ENCODE measurements around the gene NBPF26.
"Not testable (repeated sequence)": the region's sequence is repeated elsewhere in the genome, so short reads cannot be mapped to it uniquely, and the experiment has no call there.

The NBPF26 gene

DNA sequence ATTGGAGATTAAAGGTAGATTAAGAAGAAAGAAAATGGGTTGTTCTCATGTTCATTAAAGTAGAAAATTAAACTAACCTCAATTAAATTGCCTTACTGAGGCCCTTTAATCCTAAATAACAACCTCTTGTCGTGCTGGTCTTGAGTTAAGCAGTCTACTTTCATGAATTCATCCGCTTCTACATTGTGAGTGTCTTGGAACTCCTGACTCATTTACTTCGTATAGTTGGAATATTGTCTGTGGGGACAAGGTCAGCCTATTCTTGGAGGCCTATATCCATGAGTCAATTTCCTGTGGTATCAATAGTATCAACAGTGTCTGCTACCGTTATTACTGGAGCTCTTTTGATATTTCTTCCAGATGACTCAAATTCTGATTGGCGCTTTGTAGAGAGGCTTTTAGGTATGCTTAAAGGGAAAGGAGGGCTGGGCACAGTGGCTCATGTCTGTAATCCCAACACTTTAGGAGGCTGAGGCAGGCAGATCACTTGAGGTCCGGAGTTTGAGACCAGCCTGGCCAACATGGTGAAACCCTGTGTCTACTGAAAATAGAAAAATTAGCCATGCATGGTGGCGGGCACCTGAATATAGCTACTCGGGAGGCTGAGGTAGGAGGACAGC lies 136.0 kb downstream of the NBPF26 start:
- DNase-seq = not testable (repeated sequence)

- not testable (repeated sequence) for DNase-seq
Observed at GRCh38 chr1:120878206-120878605, 154.5 kb downstream of the NBPF26 start.

DNA sequence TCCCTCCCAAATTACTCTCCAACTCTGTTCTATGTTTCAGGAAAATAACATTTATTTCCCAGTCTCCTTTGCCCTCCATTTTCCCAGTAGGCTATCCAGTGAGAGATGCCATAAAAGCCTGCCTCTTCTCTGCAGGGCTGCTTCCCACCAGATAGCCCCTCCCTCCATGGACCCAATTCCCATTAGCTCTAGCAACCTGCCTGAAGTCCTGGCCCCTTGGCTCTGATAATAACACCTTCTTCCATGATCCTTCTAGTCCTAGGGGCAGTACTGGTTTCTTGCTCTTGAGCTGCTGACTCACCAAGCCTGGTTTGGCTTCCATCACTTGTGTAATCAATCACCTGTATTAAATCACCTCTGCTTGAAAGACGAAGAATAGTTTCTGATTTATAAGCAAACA lies 156.3 kb downstream of the NBPF26 start:
- DNase-seq = not testable (repeated sequence)

GRCh38 chr1:120881934-120882333 lies 158.2 kb downstream of the NBPF26 start:
- DNase-seq = not testable (repeated sequence)
